Measurements from ENCODE around the gene SRGN.
"Not testable (repeated sequence)": the region's sequence is repeated elsewhere in the genome, so short reads cannot be mapped to it uniquely, and the experiment has no call there.

The SRGN gene, protein sequence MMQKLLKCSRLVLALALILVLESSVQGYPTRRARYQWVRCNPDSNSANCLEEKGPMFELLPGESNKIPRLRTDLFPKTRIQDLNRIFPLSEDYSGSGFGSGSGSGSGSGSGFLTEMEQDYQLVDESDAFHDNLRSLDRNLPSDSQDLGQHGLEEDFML
- long read RNA-seq, transcript SRGN-201 (3 exons, 1,208 nt): major isoform, 264 of 296 reads
- long read RNA-seq, partial matches to known transcripts: 1 of 296 reads
- long read RNA-seq, other reads (novel, unspliced or antisense): 28 of 296 reads

DNA sequence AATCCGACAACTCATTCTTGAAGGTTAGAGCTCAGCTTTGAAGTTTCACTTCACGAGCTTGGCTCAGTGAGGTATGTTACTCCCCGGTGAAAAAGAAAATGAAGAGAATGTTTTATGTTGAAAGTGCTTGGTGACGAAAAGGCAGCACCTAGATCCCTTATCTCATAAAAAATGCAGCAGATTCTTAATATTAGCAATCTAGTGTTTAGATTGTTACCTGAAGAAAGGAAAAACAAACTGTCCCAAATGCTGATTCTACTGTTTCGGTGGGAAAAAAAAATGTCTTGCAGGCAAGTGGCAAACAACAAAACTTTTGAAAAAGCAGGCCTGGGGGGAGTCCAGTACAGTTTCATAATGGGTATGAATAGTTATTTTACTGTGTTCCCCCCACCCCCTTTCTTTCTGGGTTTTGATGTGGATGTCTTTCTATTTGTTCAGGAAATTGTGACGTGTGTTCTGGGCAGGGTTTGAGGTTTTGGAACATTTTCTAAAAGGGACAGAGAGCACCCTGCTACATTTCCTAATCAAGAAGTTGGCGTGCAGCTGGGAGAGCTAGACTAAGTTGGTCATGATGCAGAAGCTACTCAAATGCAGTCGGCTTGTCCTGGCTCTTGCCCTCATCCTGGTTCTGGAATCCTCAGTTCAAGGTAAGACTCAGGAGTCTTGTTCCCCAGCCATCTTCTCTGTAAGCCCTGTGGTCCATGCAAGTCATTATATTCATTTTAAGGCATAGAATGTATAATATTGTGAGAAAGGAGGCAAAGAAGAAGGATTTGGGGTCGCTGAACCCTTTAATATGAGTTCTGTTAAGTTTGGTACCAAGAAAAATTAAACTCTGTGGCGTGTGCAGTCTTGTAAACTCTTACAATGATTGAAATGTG lies at the start of gene SRGN:
Gene SRGN (plus strand): TSS at position 514 of the 881 bp plus-strand sequence. CDS start 55 bp downstream, at position 569.
- Histone ChIP-seq H3K27ac (replicated peaks) (peak within 1 kb of the TSS; percentile 99), H3K27me3 (ENCODE audit: insufficient read depth, poor library complexity, severe bottlenecking) (no peaks in the 10 kb centered on the region), H3K4me3 (replicated peaks; ENCODE audit: insufficient read depth, low read length) (peak within 1 kb of the TSS; percentile 55)
- peak; percentile 90 to 95 for DNase-seq (ENCODE audit: low read depth in 1 of 2, low spot score in 1 of 2)
- TF ChIP-seq CTCF (IDR thresholded peaks at IDR 0.05; ENCODE audit: insufficient read depth, low read length): no peak
- no peak for TF ChIP-seq SPI1 (IDR thresholded peaks at IDR 0.05; ENCODE audit: borderline replicate concordance, low read depth)
- TF ChIP-seq, protein P1, sequence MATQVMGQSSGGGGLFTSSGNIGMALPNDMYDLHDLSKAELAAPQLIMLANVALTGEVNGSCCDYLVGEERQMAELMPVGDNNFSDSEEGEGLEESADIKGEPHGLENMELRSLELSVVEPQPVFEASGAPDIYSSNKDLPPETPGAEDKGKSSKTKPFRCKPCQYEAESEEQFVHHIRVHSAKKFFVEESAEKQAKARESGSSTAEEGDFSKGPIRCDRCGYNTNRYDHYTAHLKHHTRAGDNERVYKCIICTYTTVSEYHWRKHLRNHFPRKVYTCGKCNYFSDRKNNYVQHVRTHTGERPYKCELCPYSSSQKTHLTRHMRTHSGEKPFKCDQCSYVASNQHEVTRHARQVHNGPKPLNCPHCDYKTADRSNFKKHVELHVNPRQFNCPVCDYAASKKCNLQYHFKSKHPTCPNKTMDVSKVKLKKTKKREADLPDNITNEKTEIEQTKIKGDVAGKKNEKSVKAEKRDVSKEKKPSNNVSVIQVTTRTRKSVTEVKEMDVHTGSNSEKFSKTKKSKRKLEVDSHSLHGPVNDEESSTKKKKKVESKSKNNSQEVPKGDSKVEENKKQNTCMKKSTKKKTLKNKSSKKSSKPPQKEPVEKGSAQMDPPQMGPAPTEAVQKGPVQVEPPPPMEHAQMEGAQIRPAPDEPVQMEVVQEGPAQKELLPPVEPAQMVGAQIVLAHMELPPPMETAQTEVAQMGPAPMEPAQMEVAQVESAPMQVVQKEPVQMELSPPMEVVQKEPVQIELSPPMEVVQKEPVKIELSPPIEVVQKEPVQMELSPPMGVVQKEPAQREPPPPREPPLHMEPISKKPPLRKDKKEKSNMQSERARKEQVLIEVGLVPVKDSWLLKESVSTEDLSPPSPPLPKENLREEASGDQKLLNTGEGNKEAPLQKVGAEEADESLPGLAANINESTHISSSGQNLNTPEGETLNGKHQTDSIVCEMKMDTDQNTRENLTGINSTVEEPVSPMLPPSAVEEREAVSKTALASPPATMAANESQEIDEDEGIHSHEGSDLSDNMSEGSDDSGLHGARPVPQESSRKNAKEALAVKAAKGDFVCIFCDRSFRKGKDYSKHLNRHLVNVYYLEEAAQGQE (IDR thresholded peaks at IDR 0.05; ENCODE audit: insufficient replicate concordance, low read depth): peak; percentile 72
- TF ChIP-seq POLR2AphosphoS5 (IDR thresholded peaks at IDR 0.05; ENCODE audit: low read depth): peak; percentile 99
- no peak for TF ChIP-seq GABPA (IDR thresholded peaks at IDR 0.05; ENCODE audit: low read depth)

DNA sequence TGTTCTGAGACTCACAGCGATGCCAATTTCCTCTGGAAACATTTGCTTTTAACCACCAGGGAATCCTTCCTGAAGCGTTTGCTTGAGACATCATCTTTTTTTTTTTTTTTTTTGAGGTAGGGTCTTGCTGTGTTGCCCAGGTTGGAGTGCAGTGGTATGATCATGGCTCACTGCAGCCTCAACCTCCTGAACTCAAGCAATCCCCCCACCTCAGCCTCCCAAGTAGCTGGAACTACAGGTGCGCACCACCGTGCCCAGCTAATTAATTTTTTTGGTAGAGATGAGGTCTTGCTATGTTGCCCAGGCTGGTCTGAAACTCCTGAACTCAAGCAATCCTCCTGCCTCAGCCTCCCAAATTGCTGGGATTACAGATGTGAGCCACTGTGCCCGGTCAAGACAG lies 47.0 kb upstream of the SRGN start:
- DNase-seq (ENCODE audit: low read depth in 1 of 2, low spot score in 1 of 2); H3K27me3 ChIP-seq (ENCODE audit: insufficient read depth, poor library complexity, severe bottlenecking); H3K4me3 ChIP-seq (replicated peaks; ENCODE audit: insufficient read depth, low read length); H3K27ac ChIP-seq (replicated peaks): not testable (repeated sequence)

DNA sequence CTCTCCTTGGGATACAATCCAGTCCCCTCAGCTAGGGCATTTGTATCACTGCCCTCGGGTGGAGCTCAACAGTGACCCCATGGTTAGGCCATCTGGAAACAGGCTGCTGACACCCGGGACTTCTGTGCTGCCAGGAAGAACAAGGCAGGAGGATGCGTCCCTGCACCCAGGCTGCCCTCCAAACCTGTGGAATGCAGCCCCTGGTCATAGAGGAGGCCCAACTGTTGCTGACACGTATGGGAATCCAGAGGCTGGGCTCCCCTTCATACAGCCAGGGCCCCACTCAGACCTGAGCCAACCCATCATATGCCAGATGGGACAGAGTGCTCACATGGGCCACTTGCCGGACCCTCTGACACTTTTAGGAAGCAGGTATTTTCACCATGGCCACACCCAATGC lies 45.5 kb upstream of the SRGN start:
- DNase-seq (ENCODE audit: low read depth in 1 of 2, low spot score in 1 of 2): no peak
- peak overlapping the region; percentile 97 for H3K27ac ChIP-seq (replicated peaks)
- TF ChIP-seq SPI1 (IDR thresholded peaks at IDR 0.05; ENCODE audit: borderline replicate concordance, low read depth): no peak
- TF ChIP-seq, protein P1 (IDR thresholded peaks at IDR 0.05; ENCODE audit: insufficient replicate concordance, low read depth): no peak
- TF ChIP-seq CTCF (IDR thresholded peaks at IDR 0.05; ENCODE audit: insufficient read depth, low read length): no peak
- TF ChIP-seq GABPA (IDR thresholded peaks at IDR 0.05; ENCODE audit: low read depth): no peak
- no peak for TF ChIP-seq POLR2AphosphoS5 (IDR thresholded peaks at IDR 0.05; ENCODE audit: low read depth)
- no peaks in the 10 kb centered on the region for H3K27me3 ChIP-seq (ENCODE audit: insufficient read depth, poor library complexity, severe bottlenecking)
- H3K4me3 ChIP-seq (replicated peaks; ENCODE audit: insufficient read depth, low read length): no peak overlapping the region

GRCh38 chr10:69042838-69043237 lies 45.1 kb upstream of the SRGN start:
- TF ChIP-seq GABPA (IDR thresholded peaks at IDR 0.05; ENCODE audit: low read depth): no peak
- no peak for TF ChIP-seq POLR2AphosphoS5 (IDR thresholded peaks at IDR 0.05; ENCODE audit: low read depth)
- TF ChIP-seq CTCF (IDR thresholded peaks at IDR 0.05; ENCODE audit: insufficient read depth, low read length): no peak
- TF ChIP-seq, protein P1 (IDR thresholded peaks at IDR 0.05; ENCODE audit: insufficient replicate concordance, low read depth): no peak
- no peak for TF ChIP-seq SPI1 (IDR thresholded peaks at IDR 0.05; ENCODE audit: borderline replicate concordance, low read depth)
- Histone ChIP-seq H3K27ac (replicated peaks) (peak overlapping the region; percentile 97), H3K4me3 (replicated peaks; ENCODE audit: insufficient read depth, low read length) (no peak overlapping the region), H3K27me3 (ENCODE audit: insufficient read depth, poor library complexity, severe bottlenecking) (no peaks in the 10 kb centered on the region)
- DNase-seq (ENCODE audit: low read depth in 1 of 2, low spot score in 1 of 2): no peak

Data from HL-60 (cell line).